Epithelial cell of proximal tubule (primary cell): Measurements from ENCODE around the gene PKLR. TPM values are rescaled to one million over a fixed set of nuclear protein-coding genes. Genes with fewer than 3 reads are reported as not detected.

Experiments used
- DNase-seq: peaks from one replicate; pipeline ENCODE4 v3.0.0-alpha.2; 2011; ENCODE audit warnings: low read depth
- H3K4me3 ChIP-seq: 2 replicates; pipeline ENCODE4 v1.5.1; 2011; ENCODE audit warnings: low read depth, mild to moderate bottlenecking, low read length
- CTCF ChIP-seq: conservative IDR thresholded peaks from 2 replicates; pipeline ENCODE4 v1.5.1; 2012; ENCODE audit warnings: low read depth, mild to moderate bottlenecking, low read length
- total RNA-seq: library from RNA; depleted of rRNA; stranded (reverse); fragments of >200 nt; gene quantifications from 2 replicates; pipeline ENCODE4 v1.2.3, GENCODE V29; 2015

The PKLR gene
- total RNA-seq, 1 donor from 2014 or later: not detected

GRCh38 chr1:155326631-155327037, 25.4 kb upstream of the PKLR start:
- DNase-seq: no peak
- TF ChIP-seq CTCF: no peak
- H3K4me3 ChIP-seq: no peak overlapping the region

- TF ChIP-seq CTCF: no peak
- peak overlapping the region; percentile 98 for H3K4me3 ChIP-seq
Observed at GRCh38 chr1:155326020-155326526, 24.8 kb upstream of the PKLR start.

GRCh38 chr1:155325603-155325893, 24.3 kb upstream of the PKLR start:
- DNase-seq: no peak
- H3K4me3 ChIP-seq: peak overlapping the region; percentile 98
- TF ChIP-seq CTCF: no peak

More at GRCh38 chr1:155326020-155326526, 24.8 kb upstream of the PKLR start:
- no peak for DNase-seq

- TF ChIP-seq CTCF: peak; percentile 53
- H3K4me3 ChIP-seq: peak overlapping the region; percentile 98
- no peak for DNase-seq
Observed at GRCh38 chr1:155324717-155325602, 23.7 kb upstream of the PKLR start.

GRCh38 chr1:155324037-155324716, 22.9 kb upstream of the PKLR start:
- TF ChIP-seq CTCF: no peak
- H3K4me3 ChIP-seq: peak overlapping the region; percentile 98
- peak; percentile 50 for DNase-seq

GRCh38 chr1:155323729-155324036, 22.4 kb upstream of the PKLR start:
- H3K4me3 ChIP-seq: peak overlapping the region; percentile 98
- DNase-seq: peak; percentile 44
- TF ChIP-seq CTCF: no peak
